Peyer's patch (tissue), 4 donors: ENCODE data around the gene HEATR9. TPM values are rescaled to one million over a fixed set of nuclear protein-coding genes. Genes with fewer than 3 reads are reported as not detected.

Experiments
- DNase-seq, 3 donors: peaks; one replicate each; pipeline ENCODE4 v3.0.0-alpha.2; 2017 to 2019
- H3K27ac ChIP-seq, 4 donors: fragments of 200-600 bp; sonication (generic); one replicate each; pipeline ENCODE4 v1.5.1; 2016 to 2019
- H3K27me3 ChIP-seq, 2 donors: fragments of 200-600 bp; sonication (generic); one replicate each; pipeline ENCODE4 v1.5.1; 2019
- H3K36me3 ChIP-seq, 3 donors: fragments of 200-600 bp; sonication (generic); one replicate each; pipeline ENCODE4 v1.5.1; 2016 to 2019
- H3K4me1 ChIP-seq, 4 donors: fragments of 200-600 bp; sonication (generic); one replicate each; pipeline ENCODE4 v1.5.1; 2016 to 2019
- H3K4me3 ChIP-seq, 4 donors: fragments of 200-600 bp; sonication (generic); 1 replicate in 3 of 4; 2 replicates in 1 of 4; pipeline ENCODE4 v1.5.1; 2016 to 2019; ENCODE audit warnings: mild to moderate bottlenecking in 1 of 4
- H3K9me3 ChIP-seq, 4 donors: fragments of 200-600 bp; sonication (generic); one replicate each; pipeline ENCODE4 v1.5.1; 2016 to 2019; ENCODE audit warnings: mild to moderate bottlenecking in 1 of 4
- POLR2A ChIP-seq, 2 donors: fragments of 450-650 bp; IDR thresholded peaks; one replicate each; pipeline ENCODE4 v1.5.1; 2017; ENCODE audit warnings: antibody characterized with exemption in 2 of 2, mild to moderate bottlenecking in 2 of 2, moderate library complexity in 2 of 2
- small RNA-seq, 2 donors: library from RNA; depleted of rRNA; stranded (forward); fragments of <200 nt; gene quantifications; one replicate each; pipeline ENCODE3, GENCODE V24; 2016
- total RNA-seq, 4 donors: library from RNA; depleted of rRNA; stranded (reverse); fragments of >200 nt; gene quantifications; one replicate each; pipeline ENCODE4 v1.1.0, GENCODE V29; 2016
- TF ChIP-seq, protein P1 (sequence below), 6 experiments: fragments of 450-650 bp in 4 of 6; fragments of 200-600 bp in 2 of 6; sonication (generic) in 1 of 6; IDR thresholded peaks; one replicate each; pipeline ENCODE4 v1.5.1; 2017 to 2019; ENCODE audit warnings: antibody characterized with exemption in 6 of 6, mild to moderate bottlenecking in 3 of 6, moderate library complexity in 1 of 6

The HEATR9 gene
- total RNA-seq, 4 donors from 2014 or later: not detected

DNA sequence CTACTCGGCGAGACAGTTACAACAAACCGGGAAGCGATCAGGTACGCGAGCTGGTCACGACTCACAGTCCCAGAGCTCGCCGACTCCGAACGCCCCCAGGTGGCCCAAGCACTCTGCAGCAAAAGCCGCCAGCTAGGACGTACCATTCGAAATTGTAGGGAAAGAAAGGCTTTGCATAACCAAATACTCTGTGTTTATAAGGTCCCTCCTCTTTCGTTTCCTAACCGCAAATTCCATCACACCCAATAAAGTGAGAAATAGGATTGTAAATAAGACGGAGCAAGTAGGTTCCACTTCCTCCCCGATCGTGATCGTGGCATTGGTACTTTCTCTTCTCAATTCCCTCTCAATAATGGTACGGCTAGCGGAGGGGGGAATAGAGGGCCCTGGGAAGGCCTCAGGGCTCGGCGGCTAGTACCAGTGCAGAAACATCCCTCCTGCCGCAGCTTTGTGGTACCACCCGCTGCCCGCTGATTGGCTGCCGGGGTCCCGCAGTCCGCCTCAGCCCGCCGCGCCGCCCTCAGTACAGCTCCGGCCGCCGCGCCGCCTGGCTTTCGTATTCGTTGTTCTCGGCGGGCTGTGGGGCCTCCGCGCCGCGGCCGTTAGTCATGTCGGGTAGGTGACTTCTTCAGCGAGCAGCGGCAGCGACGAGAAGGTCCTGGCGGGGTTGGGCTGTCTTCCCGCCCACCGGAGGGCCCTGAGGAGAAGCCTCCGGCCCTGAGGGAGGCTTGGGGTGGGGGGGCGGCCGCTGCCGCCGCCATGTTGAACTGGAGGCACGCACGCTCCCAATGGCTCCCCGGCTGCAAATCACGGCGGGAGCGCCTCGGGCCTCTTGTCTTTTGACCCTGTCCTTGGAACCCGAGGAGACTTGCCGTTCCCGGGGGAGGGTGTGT, 59.5 kb downstream of the HEATR9 start, which contains the start of gene TAF15:
Gene TAF15, plus strand, starts transcription at position 523 of the 893 bp plus-strand sequence. Its CDS starts 86 bp downstream, at position 609.
- Histone ChIP-seq H3K36me3 (no peaks in the 10 kb centered on the region), H3K4me1 (peaks cover 0 to 24% (median 6%) of the 10 kb centered on the region in 4 donors), H3K4me3 (peak within 1 kb of the TSS; percentile 84 to 96 (median 96)), H3K27me3 (no peaks in the 10 kb centered on the region), H3K27ac (peak within 1 kb of the TSS; percentile 92 to 99 (median 96)), H3K9me3 (no peaks in the 10 kb centered on the region)
- peak; percentile 94 to 98 (median 95) for DNase-seq
- TF ChIP-seq, protein P1, sequence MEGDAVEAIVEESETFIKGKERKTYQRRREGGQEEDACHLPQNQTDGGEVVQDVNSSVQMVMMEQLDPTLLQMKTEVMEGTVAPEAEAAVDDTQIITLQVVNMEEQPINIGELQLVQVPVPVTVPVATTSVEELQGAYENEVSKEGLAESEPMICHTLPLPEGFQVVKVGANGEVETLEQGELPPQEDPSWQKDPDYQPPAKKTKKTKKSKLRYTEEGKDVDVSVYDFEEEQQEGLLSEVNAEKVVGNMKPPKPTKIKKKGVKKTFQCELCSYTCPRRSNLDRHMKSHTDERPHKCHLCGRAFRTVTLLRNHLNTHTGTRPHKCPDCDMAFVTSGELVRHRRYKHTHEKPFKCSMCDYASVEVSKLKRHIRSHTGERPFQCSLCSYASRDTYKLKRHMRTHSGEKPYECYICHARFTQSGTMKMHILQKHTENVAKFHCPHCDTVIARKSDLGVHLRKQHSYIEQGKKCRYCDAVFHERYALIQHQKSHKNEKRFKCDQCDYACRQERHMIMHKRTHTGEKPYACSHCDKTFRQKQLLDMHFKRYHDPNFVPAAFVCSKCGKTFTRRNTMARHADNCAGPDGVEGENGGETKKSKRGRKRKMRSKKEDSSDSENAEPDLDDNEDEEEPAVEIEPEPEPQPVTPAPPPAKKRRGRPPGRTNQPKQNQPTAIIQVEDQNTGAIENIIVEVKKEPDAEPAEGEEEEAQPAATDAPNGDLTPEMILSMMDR (IDR thresholded peaks at IDR 0.05): peak; percentile 31 to 86 (median 74)
- peak; percentile 98 to 99 for TF ChIP-seq POLR2A (IDR thresholded peaks at IDR 0.05)

- DNase-seq: no peak
- Histone ChIP-seq H3K27me3 (no peaks in the 10 kb centered on the region), H3K4me3 (peak overlapping the region; percentile 84 to 96 (median 96)), H3K4me1 (peaks cover 0 to 25% (median 6%) of the 10 kb centered on the region in 4 donors), H3K36me3 (no peaks in the 10 kb centered on the region), H3K9me3 (no peaks in the 10 kb centered on the region), H3K27ac (peak overlapping the region; percentile 92 to 99 (median 96))
- TF ChIP-seq POLR2A (IDR thresholded peaks at IDR 0.05): no peak
- TF ChIP-seq, protein P1 (IDR thresholded peaks at IDR 0.05): no peak
Measured at GRCh38 chr17:35808240-35808961, 60.3 kb downstream of the HEATR9 start.

- DNase-seq: no peak
- Histone ChIP-seq H3K9me3 (no peaks in the 10 kb centered on the region), H3K4me3 (no peak overlapping the region), H3K36me3 (no peaks in the 10 kb centered on the region), H3K27ac (no peak overlapping the region), H3K27me3 (no peaks in the 10 kb centered on the region), H3K4me1 (peaks cover 0 to 25% (median 6%) of the 10 kb centered on the region in 4 donors)
- no peak for TF ChIP-seq POLR2A (IDR thresholded peaks at IDR 0.05)
- TF ChIP-seq, protein P1 (IDR thresholded peaks at IDR 0.05): no peak
Measured at GRCh38 chr17:35807371-35808144, 61.1 kb downstream of the HEATR9 start.

Small RNA genes lying within 50 kb of the gene (small RNA-seq; reads per million reads assigned to genes)
- gene RF00100: 738 to 1,434 reads per million in 2 donors

Other genes with a start within 250 kb of the HEATR9 start
- gene RASL10B, start 137.3 kb downstream of the HEATR9 start, total RNA-seq: 1 to 10 TPM in 2 of 4 donors, not detected in 2; 1.1 TPM
- gene GAS2L2, start 115.7 kb downstream of the HEATR9 start, total RNA-seq: not detected
- not detected for gene C17orf50, start 108.0 kb downstream of the HEATR9 start, total RNA-seq
- 10 to 100 TPM in 3 of 4 donors, 1 to 10 TPM in 1; 3.3 to 85.3 (median 56.7) TPM for gene MMP28, start 73.2 kb downstream of the HEATR9 start, total RNA-seq
- 100 to 1,000 TPM in 1 of 4 donors, 10 to 100 TPM in 3; 51.1 to 119 (median 90.1) TPM for gene TAF15, start 59.4 kb downstream of the HEATR9 start, total RNA-seq
- 10 to 100 TPM in 1 of 4 donors, 1 to 10 TPM in 3; 5.8 to 13.8 (median 9.2) TPM for gene CCL5, start 11.5 kb upstream of the HEATR9 start, total RNA-seq
- gene RDM1, start 61.9 kb upstream of the HEATR9 start, total RNA-seq: 1 to 10 TPM in 1 of 4 donors, under 1 TPM in 1, not detected in 2; 0.88 to 1.9 TPM
- gene LYZL6, start 74.8 kb upstream of the HEATR9 start, total RNA-seq: not detected
- 1 to 10 TPM in 1 of 4 donors, under 1 TPM in 1, not detected in 2; 0.54 to 1.1 TPM for gene CCL16, start 112.6 kb upstream of the HEATR9 start, total RNA-seq
- gene CCL14, start 117.8 kb upstream of the HEATR9 start, total RNA-seq: 1 to 10 TPM; 6.3 to 8.3 (median 6.7) TPM
- 10 to 100 TPM in 3 of 4 donors, 1 to 10 TPM in 1; 4.1 to 63.9 (median 27.0) TPM for gene CCL15, start 132.7 kb upstream of the HEATR9 start, total RNA-seq
- 1 to 10 TPM in 1 of 4 donors, not detected in 3; 3.6 TPM for gene CCL23, start 149.1 kb upstream of the HEATR9 start, total RNA-seq
- 1 to 10 TPM in 2 of 4 donors, not detected in 2; 3.3 to 3.9 TPM for gene CCL18, start 195.4 kb upstream of the HEATR9 start, total RNA-seq
- gene CCL3, start 221.3 kb upstream of the HEATR9 start, total RNA-seq: 1 to 10 TPM in 1 of 4 donors, under 1 TPM in 1, not detected in 2; 0.80 to 5.8 TPM
- gene CCL4, start 234.9 kb upstream of the HEATR9 start, total RNA-seq: 1 to 10 TPM in 2 of 4 donors, not detected in 2; 1.1 to 1.5 TPM